ENCODE results near the gene LILRB1.
"Not testable (repeated sequence)": the region's sequence is repeated elsewhere in the genome, so short reads cannot be mapped to it uniquely, and the experiment has no call there.

LILRB1 gene

GRCh38 chr19:54673222-54673621 lies 42.9 kb downstream of the LILRB1 start:
- H3K9me3 Mint-ChIP-seq = peaks cover 3% of the 10 kb centered on the region
- H3K27me3 Mint-ChIP-seq = peaks cover 2% of the 10 kb centered on the region
- no peaks in the 10 kb centered on the region for H3K36me3 Mint-ChIP-seq
- H3K4me1 Mint-ChIP-seq = no peaks in the 10 kb centered on the region
- no peak overlapping the region for H3K4me3 Mint-ChIP-seq
- no peak overlapping the region for H3K27ac Mint-ChIP-seq

GRCh38 chr19:54674021-54674617 lies 43.8 kb downstream of the LILRB1 start:
- peaks cover 2% of the 10 kb centered on the region for H3K27me3 Mint-ChIP-seq
- H3K36me3 Mint-ChIP-seq = no peaks in the 10 kb centered on the region
- no peak overlapping the region for H3K27ac Mint-ChIP-seq
- H3K4me1 Mint-ChIP-seq = no peaks in the 10 kb centered on the region
- H3K9me3 Mint-ChIP-seq = no peaks in the 10 kb centered on the region
- no peak overlapping the region for H3K4me3 Mint-ChIP-seq

DNA sequence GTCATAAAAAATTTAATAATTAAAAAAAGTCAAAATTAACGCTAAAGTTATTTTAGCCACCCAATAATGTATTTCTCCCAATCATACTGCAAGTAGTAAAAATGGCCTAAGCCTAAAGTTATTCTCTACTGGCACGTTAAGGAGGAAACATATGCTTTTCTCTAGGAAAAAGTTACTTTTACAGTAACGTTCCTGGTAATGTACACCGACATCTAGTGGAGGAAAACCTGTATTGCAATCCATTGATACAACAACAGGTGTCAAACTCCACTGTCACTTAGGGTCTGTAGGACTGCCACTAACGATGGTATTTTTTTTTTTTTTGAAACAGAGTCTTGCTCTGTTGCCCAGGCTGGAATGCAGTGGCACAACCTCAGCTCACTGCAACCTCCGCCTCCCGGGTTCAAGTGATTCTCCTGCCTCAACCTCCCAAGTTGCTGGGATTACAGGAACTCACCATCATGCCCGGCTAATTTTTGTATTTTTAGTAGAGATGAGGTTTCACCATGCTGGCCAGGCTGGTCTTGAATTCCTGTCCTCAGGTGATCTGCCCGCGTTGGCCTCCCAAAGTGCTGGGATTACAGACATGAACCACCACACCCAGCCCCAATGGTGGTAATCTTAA lies 46.0 kb downstream of the LILRB1 start:
- not testable (repeated sequence) for H3K4me1 Mint-ChIP-seq, H3K36me3 Mint-ChIP-seq, H3K4me3 Mint-ChIP-seq, H3K9me3 Mint-ChIP-seq, H3K27ac Mint-ChIP-seq, H3K27me3 Mint-ChIP-seq

- Mint-ChIP-seq H3K27ac (no peak overlapping the region), H3K9me3 (no peaks in the 10 kb centered on the region), H3K4me3 (no peak overlapping the region), H3K27me3 (peaks cover 9% of the 10 kb centered on the region), H3K36me3 (no peaks in the 10 kb centered on the region), H3K4me1 (no peaks in the 10 kb centered on the region)
These were observed 46.9 kb downstream of the LILRB1 start for GRCh38 chr19:54677217-54677616.

DNA sequence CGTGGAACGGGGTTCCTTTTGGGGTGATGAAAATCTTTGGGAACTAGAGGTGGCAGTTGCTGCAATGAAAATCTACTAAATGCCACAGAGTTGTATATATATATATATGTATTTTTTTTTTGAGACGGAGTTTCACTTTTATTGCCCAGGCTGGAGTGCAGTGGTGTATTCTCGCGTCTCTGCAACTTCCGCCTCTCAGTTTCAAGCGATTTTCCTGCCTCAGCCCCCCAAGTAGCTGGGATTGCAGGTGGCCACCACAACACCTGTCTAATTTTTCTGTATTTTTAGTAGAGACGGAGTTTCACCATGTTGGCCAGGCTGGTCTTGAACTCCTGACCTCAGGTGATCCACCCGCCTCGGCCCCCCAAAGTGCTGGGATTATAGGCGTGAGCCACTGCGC lies 51.3 kb downstream of the LILRB1 start:
- H3K36me3 Mint-ChIP-seq, H3K9me3 Mint-ChIP-seq, H3K27ac Mint-ChIP-seq, H3K4me3 Mint-ChIP-seq, H3K4me1 Mint-ChIP-seq: not testable (repeated sequence)
- peaks cover 17% of the 10 kb centered on the region for H3K27me3 Mint-ChIP-seq

DNA sequence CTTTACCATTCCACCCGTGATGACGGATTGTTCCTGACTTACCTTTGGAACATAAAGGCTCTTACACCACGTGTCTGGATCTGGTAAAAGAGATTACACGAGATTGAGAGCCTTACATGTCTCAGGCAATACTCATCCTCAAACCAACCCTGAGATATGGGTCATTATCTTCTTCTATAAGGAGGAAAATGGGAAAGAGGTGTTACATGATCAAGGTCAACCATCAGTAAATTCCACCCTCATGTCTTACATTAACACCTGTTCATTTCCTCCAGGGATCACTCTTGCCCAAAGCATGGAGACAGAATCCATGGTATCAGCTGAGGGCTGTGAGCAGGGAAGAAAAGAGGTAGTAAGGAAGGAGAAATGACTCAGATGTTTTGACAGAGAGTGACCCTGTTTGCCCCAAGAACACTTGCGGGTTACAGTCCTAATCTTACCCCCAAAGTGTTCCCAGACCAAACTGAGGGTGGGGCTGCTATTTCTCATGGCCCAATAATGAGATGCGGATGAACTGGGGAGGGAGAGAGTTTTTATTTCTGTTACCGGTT lies 52.1 kb downstream of the LILRB1 start:
- Mint-ChIP-seq H3K9me3 (no peaks in the 10 kb centered on the region), H3K27me3 (peaks cover 20% of the 10 kb centered on the region), H3K27ac (no peak overlapping the region), H3K4me1 (no peaks in the 10 kb centered on the region), H3K36me3 (no peaks in the 10 kb centered on the region), H3K4me3 (no peak overlapping the region)

- Mint-ChIP-seq H3K27me3 (peaks cover 26% of the 10 kb centered on the region), H3K36me3 (no peaks in the 10 kb centered on the region), H3K9me3 (no peaks in the 10 kb centered on the region), H3K27ac (no peak overlapping the region), H3K4me1 (no peaks in the 10 kb centered on the region), H3K4me3 (no peak overlapping the region)
These were observed 54.2 kb downstream of the LILRB1 start for GRCh38 chr19:54684527-54684926.
